ENCODE data around the gene ITGA1.

ITGA1 gene

GRCh38 chr5:52870448-52870847 is 82.7 kb downstream of the ITGA1 start:
- no peak overlapping the region for H3K27ac ChIP-seq
- TF ChIP-seq ZFX (IDR thresholded peaks at IDR 0.05) (no peak), CTCF (conservative IDR thresholded peaks at IDR 0.05) (no peak)

GRCh38 chr5:52875827-52876226 is 88.1 kb downstream of the ITGA1 start:
- H3K27ac ChIP-seq, result no peak overlapping the region
- TF ChIP-seq ZFX (IDR thresholded peaks at IDR 0.05) (no peak), CTCF (conservative IDR thresholded peaks at IDR 0.05) (no peak)

- no peak overlapping the region for H3K27ac ChIP-seq
- TF ChIP-seq ZFX (IDR thresholded peaks at IDR 0.05), result no peak
Observed at GRCh38 chr5:52876456-52876855, 88.7 kb downstream of the ITGA1 start.

GRCh38 chr5:52878656-52879055 is 90.9 kb downstream of the ITGA1 start:
- TF ChIP-seq ZFX (IDR thresholded peaks at IDR 0.05) (no peak), CTCF (conservative IDR thresholded peaks at IDR 0.05) (no peak)
- no peak overlapping the region for H3K27ac ChIP-seq

- TF ChIP-seq CTCF (conservative IDR thresholded peaks at IDR 0.05), result no peak
- TF ChIP-seq ZFX (IDR thresholded peaks at IDR 0.05), result no peak
- no peak overlapping the region for H3K27ac ChIP-seq
Observed at GRCh38 chr5:52880541-52880940, 92.8 kb downstream of the ITGA1 start.

GRCh38 chr5:52881468-52881867 is 93.8 kb downstream of the ITGA1 start:
- no peak for TF ChIP-seq ZFX (IDR thresholded peaks at IDR 0.05)
- no peak for TF ChIP-seq CTCF (conservative IDR thresholded peaks at IDR 0.05)
- no peak overlapping the region for H3K27ac ChIP-seq

GRCh38 chr5:52883110-52883509 is 95.4 kb downstream of the ITGA1 start:
- no peak overlapping the region for H3K27ac ChIP-seq
- TF ChIP-seq ZFX (IDR thresholded peaks at IDR 0.05), result no peak
- no peak for TF ChIP-seq CTCF (conservative IDR thresholded peaks at IDR 0.05)

GRCh38 chr5:52884453-52884852 is 96.7 kb downstream of the ITGA1 start:
- H3K27ac ChIP-seq, result no peak overlapping the region
- TF ChIP-seq ZFX (IDR thresholded peaks at IDR 0.05), result no peak
- TF ChIP-seq CTCF (conservative IDR thresholded peaks at IDR 0.05), result no peak
